ENCODE measurements around the gene ECHS1. TPM values are rescaled to one million over a fixed set of nuclear protein-coding genes. Genes with fewer than 3 reads are reported as not detected.
"Not testable (repeated sequence)": the region's sequence is repeated elsewhere in the genome, so short reads cannot be mapped to it uniquely, and the experiment has no call there.

ECHS1 gene
- total RNA-seq, 1 donor from 2014 or later: 44.8 TPM

DNA sequence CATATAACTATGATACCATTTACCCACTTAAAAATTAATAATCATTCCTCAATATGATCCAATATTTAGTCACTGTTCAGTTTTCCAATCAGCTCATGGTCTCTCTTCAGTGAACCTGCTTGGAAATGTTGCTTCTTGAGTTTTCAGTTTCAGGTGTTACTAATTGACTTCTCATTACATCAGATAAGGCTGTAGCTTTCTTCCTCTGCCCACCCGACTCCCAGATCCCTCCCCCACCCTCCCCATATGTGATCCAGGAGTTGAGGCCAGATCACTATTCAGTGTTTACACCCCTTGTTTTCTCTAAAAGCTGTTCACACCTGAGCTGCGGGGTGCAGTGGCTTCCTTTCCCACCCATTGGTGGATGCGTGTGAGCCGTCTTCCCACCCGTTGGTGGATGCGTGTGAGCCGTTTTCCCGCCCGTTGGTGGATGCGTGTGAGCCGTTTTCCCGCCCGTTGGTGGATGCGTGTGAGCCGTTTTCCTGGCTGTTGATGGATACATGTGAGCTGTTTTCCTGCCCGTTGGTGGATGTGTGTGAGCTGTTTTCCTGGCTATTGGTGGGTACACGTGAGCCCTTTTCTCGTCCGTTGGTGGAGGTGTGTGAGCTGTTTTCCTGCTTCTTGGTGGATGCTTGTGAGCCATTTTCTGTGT, 17.6 kb upstream of the ECHS1 start:
- DNase-seq (ENCODE audit: low read depth) (no peak), FAIRE-seq (peak; percentile 32)
- peaks cover 2% of the 10 kb centered on the region for H3K36me3 ChIP-seq (ENCODE audit: control insufficient read depth, insufficient read depth, low read length)
- TF ChIP-seq, protein P1, sequence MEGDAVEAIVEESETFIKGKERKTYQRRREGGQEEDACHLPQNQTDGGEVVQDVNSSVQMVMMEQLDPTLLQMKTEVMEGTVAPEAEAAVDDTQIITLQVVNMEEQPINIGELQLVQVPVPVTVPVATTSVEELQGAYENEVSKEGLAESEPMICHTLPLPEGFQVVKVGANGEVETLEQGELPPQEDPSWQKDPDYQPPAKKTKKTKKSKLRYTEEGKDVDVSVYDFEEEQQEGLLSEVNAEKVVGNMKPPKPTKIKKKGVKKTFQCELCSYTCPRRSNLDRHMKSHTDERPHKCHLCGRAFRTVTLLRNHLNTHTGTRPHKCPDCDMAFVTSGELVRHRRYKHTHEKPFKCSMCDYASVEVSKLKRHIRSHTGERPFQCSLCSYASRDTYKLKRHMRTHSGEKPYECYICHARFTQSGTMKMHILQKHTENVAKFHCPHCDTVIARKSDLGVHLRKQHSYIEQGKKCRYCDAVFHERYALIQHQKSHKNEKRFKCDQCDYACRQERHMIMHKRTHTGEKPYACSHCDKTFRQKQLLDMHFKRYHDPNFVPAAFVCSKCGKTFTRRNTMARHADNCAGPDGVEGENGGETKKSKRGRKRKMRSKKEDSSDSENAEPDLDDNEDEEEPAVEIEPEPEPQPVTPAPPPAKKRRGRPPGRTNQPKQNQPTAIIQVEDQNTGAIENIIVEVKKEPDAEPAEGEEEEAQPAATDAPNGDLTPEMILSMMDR (IDR thresholded peaks at IDR 0.05; ENCODE audit: insufficient read depth, low read length, severe bottlenecking): no peak
- H3K4me3 ChIP-seq (ENCODE audit: low read depth, low read length): no peak overlapping the region
- no peaks in the 10 kb centered on the region for H3K27me3 ChIP-seq (ENCODE audit: control insufficient read depth, insufficient read depth, low read length)

DNA sequence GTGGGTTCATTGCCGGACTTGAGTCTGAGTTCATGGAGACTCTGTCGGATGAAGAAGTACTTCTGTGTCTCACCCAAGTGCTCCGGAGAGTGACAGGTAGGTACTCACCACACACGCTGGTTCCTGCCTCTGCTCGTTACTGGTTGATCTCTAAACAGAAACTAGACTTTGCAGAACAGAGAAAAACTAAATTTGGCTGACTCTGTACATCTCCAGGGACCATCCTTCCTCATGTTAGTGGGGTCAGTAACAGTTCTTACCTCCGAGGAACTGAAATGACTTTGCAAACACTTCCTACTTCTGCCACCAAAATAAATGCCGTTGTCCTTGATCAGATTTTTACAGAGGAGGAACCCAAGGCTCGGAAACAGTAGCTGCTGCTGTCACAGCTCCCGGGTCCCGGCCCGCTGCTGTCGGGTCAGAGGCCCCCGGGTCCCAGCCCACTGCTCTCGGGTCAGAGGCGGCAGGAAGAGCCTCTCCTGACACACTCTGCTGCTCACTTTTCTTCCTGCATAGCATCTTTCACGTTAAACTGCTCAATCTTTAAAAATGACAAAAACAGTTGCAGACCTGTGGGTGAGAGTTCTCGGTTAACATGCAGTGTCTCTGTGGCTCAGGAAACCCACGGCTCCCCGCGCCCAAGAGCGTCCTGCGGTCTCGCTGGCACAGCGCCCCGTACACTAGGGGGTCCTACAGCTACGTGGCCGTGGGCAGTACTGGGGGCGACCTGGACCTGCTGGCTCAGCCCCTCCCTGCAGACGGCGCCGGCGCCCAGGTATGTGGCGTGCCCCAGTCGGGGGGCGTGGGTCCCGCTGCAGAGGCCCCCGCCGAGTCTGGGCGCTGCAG, 16.0 kb upstream of the ECHS1 start:
- Histone ChIP-seq H3K27me3 (ENCODE audit: control insufficient read depth, insufficient read depth, low read length) (no peaks in the 10 kb centered on the region), H3K36me3 (ENCODE audit: control insufficient read depth, insufficient read depth, low read length) (peaks cover 2% of the 10 kb centered on the region), H3K4me3 (ENCODE audit: low read depth, low read length) (no peak overlapping the region)
- FAIRE-seq (no peak), DNase-seq (ENCODE audit: low read depth) (no peak)
- TF ChIP-seq, protein P1 (IDR thresholded peaks at IDR 0.05; ENCODE audit: insufficient read depth, low read length, severe bottlenecking): no peak

DNA sequence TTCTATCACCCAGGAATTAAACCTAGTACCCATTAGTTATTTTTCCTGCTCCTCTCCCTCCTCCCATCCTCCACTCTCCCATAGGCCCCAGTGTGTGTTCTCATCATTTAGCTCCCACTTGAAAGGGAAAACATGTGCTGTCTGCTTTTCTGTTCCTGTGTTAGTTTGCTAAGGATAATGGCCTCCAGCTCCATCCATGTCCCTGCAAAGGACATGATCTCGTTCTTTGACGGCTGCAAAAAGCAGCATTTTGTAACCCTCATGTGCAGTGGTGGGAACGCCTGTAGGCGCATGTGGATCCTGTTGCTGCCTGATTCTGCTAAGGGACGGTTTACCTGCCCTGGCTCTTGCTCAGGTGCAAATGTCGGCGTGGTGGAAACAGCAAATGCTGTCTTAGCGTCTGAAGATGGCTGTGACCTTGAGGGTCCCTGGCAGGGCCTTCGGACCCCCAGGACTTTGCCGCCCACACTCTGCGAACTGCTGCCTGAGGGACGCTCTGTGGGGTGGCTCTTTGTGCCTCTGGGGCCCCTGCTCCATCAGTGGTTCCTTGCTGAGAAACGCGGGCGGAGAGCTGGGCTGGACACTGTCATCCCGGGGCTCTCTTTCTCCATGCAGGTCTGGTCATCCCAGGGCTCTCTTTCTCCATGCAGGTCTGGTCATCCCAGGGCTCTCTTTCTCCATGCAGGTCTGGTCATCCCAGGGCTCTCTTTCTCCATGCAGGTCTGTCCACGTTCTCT, 15.2 kb upstream of the ECHS1 start:
- H3K4me3 ChIP-seq (ENCODE audit: low read depth, low read length): no peak overlapping the region
- H3K27me3 ChIP-seq (ENCODE audit: control insufficient read depth, insufficient read depth, low read length): no peaks in the 10 kb centered on the region
- peaks cover 3% of the 10 kb centered on the region for H3K36me3 ChIP-seq (ENCODE audit: control insufficient read depth, insufficient read depth, low read length)
- DNase-seq (ENCODE audit: low read depth) (no peak), FAIRE-seq (no peak)
- TF ChIP-seq, protein P1 (IDR thresholded peaks at IDR 0.05; ENCODE audit: insufficient read depth, low read length, severe bottlenecking): no peak

DNA sequence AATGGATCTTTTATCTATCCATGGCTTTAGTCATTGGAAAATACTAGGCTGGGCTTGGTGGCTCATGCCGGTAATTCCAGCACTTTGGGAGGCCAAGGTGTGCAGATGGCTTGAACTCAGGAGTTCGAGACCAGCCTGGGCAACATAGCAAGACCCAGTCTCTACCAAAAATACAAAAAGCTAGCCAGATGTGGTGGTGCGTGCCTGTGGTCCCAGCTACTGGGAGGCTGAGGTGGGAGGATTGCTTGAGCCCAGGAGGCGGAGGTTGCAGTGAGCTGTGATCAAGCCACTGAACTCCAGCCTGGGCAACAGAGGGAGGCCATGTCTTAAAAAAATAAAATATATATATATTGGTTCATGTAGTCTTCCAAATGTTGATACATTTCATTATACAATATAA, 13.8 kb upstream of the ECHS1 start:
- not testable (repeated sequence) for H3K27me3 ChIP-seq (ENCODE audit: control insufficient read depth, insufficient read depth, low read length); FAIRE-seq; H3K4me3 ChIP-seq (ENCODE audit: low read depth, low read length); H3K36me3 ChIP-seq (ENCODE audit: control insufficient read depth, insufficient read depth, low read length); DNase-seq (ENCODE audit: low read depth)

DNA sequence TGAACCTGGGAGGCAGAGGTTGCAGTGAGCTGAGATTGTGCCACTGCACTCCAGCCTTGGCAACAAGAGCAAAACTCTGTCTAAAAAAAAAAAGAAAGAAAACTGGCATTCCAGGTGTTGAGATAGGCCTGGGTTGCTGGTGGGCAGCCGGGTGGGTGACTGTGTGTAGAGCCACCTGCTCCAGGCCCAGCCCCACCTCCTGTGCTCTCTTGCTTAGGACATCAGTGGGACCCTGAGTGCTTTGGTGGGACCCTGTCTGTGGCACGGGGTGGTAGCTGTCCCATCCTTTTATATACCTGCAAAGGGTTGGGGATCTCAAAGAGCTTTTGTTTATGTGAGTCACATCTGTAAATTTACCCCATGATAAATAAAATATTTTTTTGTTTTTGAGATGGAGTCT, 12.1 kb upstream of the ECHS1 start:
- Histone ChIP-seq H3K36me3 (ENCODE audit: control insufficient read depth, insufficient read depth, low read length) (peaks cover 1% of the 10 kb centered on the region), H3K27me3 (ENCODE audit: control insufficient read depth, insufficient read depth, low read length) (no peaks in the 10 kb centered on the region), H3K4me3 (ENCODE audit: low read depth, low read length) (no peak overlapping the region)
- DNase-seq (ENCODE audit: low read depth) (no peak), FAIRE-seq (no peak)
- TF ChIP-seq, protein P1 (IDR thresholded peaks at IDR 0.05; ENCODE audit: insufficient read depth, low read length, severe bottlenecking): no peak

DNA sequence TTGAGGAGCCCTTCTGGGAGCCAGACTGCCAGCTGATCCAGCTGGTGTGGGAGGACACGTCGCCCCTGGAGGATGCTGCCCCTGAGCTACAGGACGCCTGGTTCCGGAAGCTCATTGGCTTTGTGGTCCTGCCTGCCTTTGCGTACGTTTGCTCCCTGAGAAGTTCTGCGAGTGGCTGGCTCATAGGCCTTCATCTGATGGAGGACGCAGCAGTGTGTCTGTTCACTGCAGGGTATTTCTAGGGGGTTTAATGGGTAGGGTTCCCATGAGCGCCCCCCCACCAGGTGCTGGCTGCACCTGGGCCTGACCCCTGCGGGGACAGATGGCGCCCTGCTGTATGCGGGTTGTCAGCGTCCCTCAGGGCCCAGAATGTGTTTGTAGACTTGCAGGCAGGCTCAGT, 10.9 kb upstream of the ECHS1 start:
- Histone ChIP-seq H3K27me3 (ENCODE audit: control insufficient read depth, insufficient read depth, low read length) (no peaks in the 10 kb centered on the region), H3K36me3 (ENCODE audit: control insufficient read depth, insufficient read depth, low read length) (peaks cover 1% of the 10 kb centered on the region), H3K4me3 (ENCODE audit: low read depth, low read length) (no peak overlapping the region)
- DNase-seq (ENCODE audit: low read depth) (no peak), FAIRE-seq (no peak)
- TF ChIP-seq, protein P1 (IDR thresholded peaks at IDR 0.05; ENCODE audit: insufficient read depth, low read length, severe bottlenecking): no peak

Measured in bronchial epithelial cell (primary cell).